GM12878 (cell line): ENCODE data around the gene ADAM20. TPM values are rescaled to one million over a fixed set of nuclear protein-coding genes. Genes with fewer than 3 reads are reported as not detected.

Experiments
- ATAC-seq: fragments of 200-7000 bp; cut with Tn5 transposase; 3 replicates; pipeline ENCODE4 v1.9.1; 2020; ENCODE audit warnings: mild to moderate bottlenecking, moderate library complexity
- BruUV-seq: library from RNA; stranded (reverse); fragments of 400-500 nt; replicated peaks from 2 replicates; lab custom pipeline; 2021; lab: Mats Ljungman, UMichigan
- CTCF ChIA-PET: fragments of 300-600 bp; sonication (Branson Sonifier 250); formaldehyde crosslinking; extraction: SDS; loops from one replicate; lab custom pipeline; 2021; ENCODE audit warnings: inconsistent platforms; lab: Yijun Ruan, JAX
- POLR2A ChIA-PET: fragments of 350-600 bp; formaldehyde crosslinking; extraction: SDS; loops from one replicate; lab custom pipeline; 2021; ENCODE audit warnings: inconsistent platforms; lab: Charles Lee
- RAD21 ChIA-PET: fragments of 300-600 bp; sonication (Branson Sonifier 250); formaldehyde crosslinking; loops from one replicate; lab custom pipeline; 2023; ENCODE audit warnings: antibody characterized with exemption; ENCODE audit not compliant: unreplicated experiment; lab: Charles Lee
- SMC1A ChIA-PET: fragments of 300-600 bp; sonication (Branson Sonifier 250); formaldehyde crosslinking; loops from one replicate; lab custom pipeline; 2023; ENCODE audit not compliant: unreplicated experiment, uncharacterized antibody; lab: Charles Lee
- DNase-seq: peaks from one replicate; pipeline ENCODE4 v3.0.0-alpha.2; 2011; ENCODE audit warnings: low read depth, low spot score
- FAIRE-seq: peaks from 3 replicates; lab custom pipeline; 2011; peaks lifted over from hg19 to GRCh38; lab: Jason Lieb, UNC
- H2AFZ ChIP-seq: 2 replicates; pipeline ENCODE4 v1.6.0; 2011; ENCODE audit warnings: low read depth, low read length, control low read depth; ENCODE audit not compliant: control insufficient read depth
- H3K27ac ChIP-seq: 2 replicates; pipeline ENCODE4 v1.5.1; 2011; ENCODE audit warnings: control low read depth; ENCODE audit not compliant: control insufficient read depth, insufficient read depth
- H3K27me3 ChIP-seq, 2 experiments: replicated peaks in 1 of 2; 2 replicates each; pipeline versions ENCODE4 v1.6.0 to v1.6.1; 2011; ENCODE audit warnings: low read length in 1 of 2; ENCODE audit not compliant: control insufficient read depth in 2 of 2, insufficient read depth in 2 of 2
- H3K36me3 ChIP-seq, 2 experiments: 2 replicates each; pipeline ENCODE4 v1.5.1; 2011; ENCODE audit warnings: low read length in 1 of 2; ENCODE audit not compliant: control insufficient read depth in 2 of 2, insufficient read depth in 2 of 2
- H3K4me1 ChIP-seq: 2 replicates; pipeline ENCODE4 v1.6.1; 2011; ENCODE audit warnings: mild to moderate bottlenecking, low read length, moderate library complexity, mixed read lengths; ENCODE audit not compliant: control insufficient read depth, insufficient read depth
- H3K4me2 ChIP-seq: 2 replicates; pipeline ENCODE4 v1.6.0; 2011; ENCODE audit warnings: control low read depth; ENCODE audit not compliant: control insufficient read depth, insufficient read depth
- H3K4me3 ChIP-seq: fragments of 200-600 bp; sonication (generic); 2 replicates; pipeline ENCODE4 v1.5.1; 2016
- H3K79me2 ChIP-seq: 2 replicates; pipeline ENCODE4 v1.6.0; 2011; ENCODE audit warnings: low read length; ENCODE audit not compliant: control insufficient read depth, insufficient read depth
- H3K9ac ChIP-seq: 2 replicates; pipeline ENCODE4 v1.8.0; 2011; ENCODE audit warnings: low read length, control low read depth, mixed read lengths; ENCODE audit not compliant: control insufficient read depth, insufficient read depth
- H3K9me3 ChIP-seq: replicated peaks from 3 replicates; pipeline ENCODE4 v1.5.1; 2011; ENCODE audit warnings: mild to moderate bottlenecking, low read length; ENCODE audit not compliant: control insufficient read depth, insufficient read depth
- H4K20me1 ChIP-seq: 2 replicates; pipeline ENCODE4 v1.6.0; 2011; ENCODE audit not compliant: control insufficient read depth, insufficient read depth
- ATF7 ChIP-seq: fragments of 450-650 bp; IDR thresholded peaks from 2 replicates; pipeline ENCODE4 v1.6.1; 2016; ENCODE audit warnings: low read depth, mild to moderate bottlenecking
- BCL11A ChIP-seq: IDR thresholded peaks from 2 replicates; pipeline ENCODE4 v1.6.1; 2011; ENCODE audit warnings: low read depth, low read length
- BHLHE40 ChIP-seq, 2 experiments: fragments of 450-650 bp in 1 of 2; IDR thresholded peaks; 2 replicates each; pipeline ENCODE4 v1.6.1; 2011 to 2017; ENCODE audit warnings: low read depth in 2 of 2, borderline replicate concordance in 1 of 2, improper control_type of control experiment in 1 of 2, low read length in 1 of 2, mild to moderate bottlenecking in 1 of 2
- BMI1 ChIP-seq: fragments of 450-650 bp; IDR thresholded peaks from 2 replicates; pipeline ENCODE4 v1.6.1; 2016; ENCODE audit warnings: mild to moderate bottlenecking, moderate library complexity, borderline replicate concordance
- CBFB ChIP-seq: IDR thresholded peaks from 2 replicates; pipeline ENCODE4 v1.6.1; 2016; ENCODE audit warnings: antibody characterized with exemption, low read depth
- CHD2 ChIP-seq: IDR thresholded peaks from 2 replicates; pipeline ENCODE4 v1.6.1; 2011; ENCODE audit warnings: low read depth, low read length, improper control_type of control experiment, borderline replicate concordance
- CREB1 ChIP-seq: IDR thresholded peaks from 2 replicates; pipeline ENCODE4 v1.6.1; 2012; ENCODE audit warnings: low read depth, mild to moderate bottlenecking, inconsistent platforms
- CREM ChIP-seq: IDR thresholded peaks from 2 replicates; pipeline ENCODE4 v1.6.1; 2014; ENCODE audit warnings: antibody characterized with exemption, low read depth
- ELK1 ChIP-seq: IDR thresholded peaks from 2 replicates; pipeline ENCODE4 v1.6.1; 2012; ENCODE audit warnings: low read depth, low read length, improper control_type of control experiment
- EZH2 ChIP-seq: IDR thresholded peaks from 2 replicates; pipeline ENCODE4 v1.6.1; 2012; ENCODE audit warnings: low read depth, mild to moderate bottlenecking, control low read depth, inconsistent platforms, low read length, borderline replicate concordance; ENCODE audit not compliant: control insufficient read depth
- FOXK2 ChIP-seq: fragments of 450-650 bp; IDR thresholded peaks from 2 replicates; pipeline ENCODE4 v1.6.1; 2017; ENCODE audit warnings: mild to moderate bottlenecking, moderate library complexity
- HDAC2 ChIP-seq: fragments of 200-600 bp; sonication (generic); IDR thresholded peaks from 2 replicates; pipeline ENCODE4 v1.6.1; 2017
- IRF3 ChIP-seq: fragments of 450-650 bp; IDR thresholded peaks from 2 replicates; pipeline ENCODE4 v1.6.1; 2014; ENCODE audit warnings: mild to moderate bottlenecking
- MEF2A ChIP-seq: IDR thresholded peaks from 2 replicates; pipeline ENCODE4 v1.6.1; 2011; ENCODE audit warnings: low read depth, mild to moderate bottlenecking, low read length, moderate library complexity; ENCODE audit not compliant: insufficient read depth
- MXI1 ChIP-seq: fragments of 150-350 bp; IDR thresholded peaks from 2 replicates; pipeline ENCODE4 v1.6.1; 2011; ENCODE audit warnings: low read depth, mild to moderate bottlenecking, inconsistent platforms, low read length, improper control_type of control experiment
- MYB ChIP-seq: fragments of 150-350 bp; IDR thresholded peaks from 2 replicates; pipeline ENCODE4 v1.6.1; 2014; ENCODE audit warnings: mild to moderate bottlenecking, low read depth, low read length, borderline replicate concordance
- PKNOX1 ChIP-seq: fragments of 450-650 bp; IDR thresholded peaks from 2 replicates; pipeline ENCODE4 v1.6.1; 2016; ENCODE audit warnings: mild to moderate bottlenecking
- PML ChIP-seq: IDR thresholded peaks from 2 replicates; pipeline ENCODE4 v1.6.1; 2012; ENCODE audit warnings: low read length, inconsistent platforms
- SIN3A ChIP-seq: IDR thresholded peaks from 2 replicates; pipeline ENCODE4 v1.6.1; 2012; ENCODE audit warnings: low read depth, low read length, improper control_type of control experiment
- SMAD1 ChIP-seq: fragments of 450-650 bp; IDR thresholded peaks from 2 replicates; pipeline ENCODE4 v1.6.1; 2018; ENCODE audit warnings: mild to moderate bottlenecking, low read depth; ENCODE audit not compliant: partially characterized antibody
- SMARCA5 ChIP-seq: fragments of 450-650 bp; IDR thresholded peaks from 2 replicates; pipeline ENCODE4 v1.6.1; 2017; ENCODE audit warnings: mild to moderate bottlenecking
- STAT1 ChIP-seq: fragments of 450-650 bp; conservative IDR thresholded peaks from 2 replicates; pipeline ENCODE4 v1.6.1; 2014; ENCODE audit warnings: antibody characterized with exemption, mild to moderate bottlenecking
- TARDBP ChIP-seq: IDR thresholded peaks from 2 replicates; pipeline ENCODE4 v1.6.1; 2016; ENCODE audit warnings: borderline replicate concordance
- ZNF217 ChIP-seq: fragments of 450-650 bp; IDR thresholded peaks from 2 replicates; pipeline ENCODE4 v1.6.1; 2017; ENCODE audit warnings: antibody characterized with exemption, mild to moderate bottlenecking
- ZSCAN29 ChIP-seq: fragments of 450-650 bp; IDR thresholded peaks from 2 replicates; pipeline ENCODE4 v1.6.1; 2017; ENCODE audit warnings: mild to moderate bottlenecking, moderate library complexity
- WGBS: methylation state at CpG from one replicate; pipeline ENCODE4 v1.1.6; 2016; ENCODE audit warnings: low lambda C conversion rate; ENCODE audit not compliant: insufficient replicate concordance, insufficient coverage; ENCODE audit errors: missing lambda C conversion rate; 5-methylcytosine and 5-hydroxymethylcytosine counted together
- in situ Hi-C: fragments of 300-500 bp; cut with MboI; formaldehyde crosslinking; loops from 9 replicates; pipeline ENCODE4 v1.14.3; 2018; ENCODE audit warnings: mixed read lengths
- intact Hi-C: fragments of 100-400 bp; cut with micrococcal nuclease; formaldehyde crosslinking; loops from one replicate; pipeline ENCODE4 v1.14.2; 2022; ENCODE audit not compliant: unreplicated experiment
- polyA plus RNA-seq, 11 experiments: library from polyadenylated mRNA; depleted of rRNA in 4 of 11; unstranded in 6 of 11; stranded (reverse) in 5 of 11; fragments of >200 nt; fragmentation: Nextera tagmentation in 4 of 11; fragmentation: Illumina TruSeq in 1 of 11; extraction: Ambion mirVana in 4 of 11; extraction: Trizol in 1 of 11; gene quantifications; 1 replicate in 1 of 11; 2 replicates in 10 of 11; pipeline versions ENCODE4 v1.2.1 to v1.2.3, GENCODE V29; 2011 to 2016; ENCODE audit warnings: inconsistent platforms in 2 of 11, missing spikeins in 2 of 11, low read depth in 1 of 11
- total RNA-seq, 4 experiments: library from RNA; depleted of rRNA in 3 of 4; stranded (reverse); fragments of >200 nt in 3 of 4; fragmentation: Illumina TruSeq in 1 of 4; extraction: Trizol in 1 of 4; gene quantifications; 2 replicates each; pipeline versions ENCODE4 v1.2.1 to v1.2.3, GENCODE V29; 2013 to 2021

Gene ADAM20
- total and polyA plus RNA-seq, 10 of the 15 experiments (the other 5 are each of a cell fraction or from before 2014, with no cell fraction given), result 0.04 to 0.34 (median 0.10) TPM; not detected in 3

GRCh38 chr14:70473825-70474224 is 61.0 kb downstream of the ADAM20 start:
- intact Hi-C loops, result loop anchor here (5.0 kb wide), 1 partner anchor 57 kb away; the partner anchor contains the start of gene SYNJ2BP
- SMC1A ChIA-PET, result interaction anchor here (0.9 to 1.6 kb wide), 3 partner anchors 10 to 88 kb away, joined by 3 to 4 read pairs (median 3); no protein-coding TSS in a partner anchor
- CTCF ChIA-PET, result interaction anchor here (1.2 kb wide), 1 partner anchor 656 kb away, joined by 3 read pairs; no protein-coding TSS in a partner anchor
- Histone ChIP-seq H3K4me2 (no peak overlapping the region), H3K27me3 (no peaks in the 10 kb centered on the region), H3K4me1 (peaks cover 4% of the 10 kb centered on the region; the same call in 1 of the 2 replicates), H2AFZ (no peak overlapping the region), H4K20me1 (no peaks in the 10 kb centered on the region), H3K27ac (no peak overlapping the region), H3K9ac (no peak overlapping the region), H3K79me2 (no peaks in the 10 kb centered on the region), H3K4me3 (no peak overlapping the region), H3K9me3 (no peaks in the 10 kb centered on the region), H3K36me3 (no peaks in the 10 kb centered on the region)
- in situ Hi-C loops, result no loop called here
- BruUV-seq, result no TSS peak
- RAD21 ChIA-PET, result interaction anchor here (0.9 to 1.2 kb wide), 2 partner anchors 60 to 336 kb away, joined by 3 to 4 read pairs; partner anchors contain the start of gene MAP3K9
- WGBS, result 3% methylated on average over 2 of the region's 2 CpGs
- ATAC-seq (peak; percentile 57), FAIRE-seq (no peak), DNase-seq (no peak)
- POLR2A ChIA-PET, result no interaction called here
- TF ChIP-seq SIN3A, result no peak
- no peak for TF ChIP-seq PML
- no peak for TF ChIP-seq ZNF217
- TF ChIP-seq HDAC2, result no peak
- TF ChIP-seq BHLHE40 (IDR thresholded peaks at IDR 0.05; ENCODE audit: borderline replicate concordance in 1 of 2, low read depth in 2 of 2, low read length in 1 of 2), result no peak
- TF ChIP-seq TARDBP, result no peak
- TF ChIP-seq CBFB, result no peak
- TF ChIP-seq MEF2A, result no peak
- no peak for TF ChIP-seq MXI1
- TF ChIP-seq ATF7, result peak; percentile 45
- no peak for TF ChIP-seq FOXK2
- 0 out of 2 replicates have a peak, but pooled peaks have one; percentile 28 for TF ChIP-seq BMI1
- TF ChIP-seq BCL11A, result peak; percentile 47; the same call in 1 of the 2 replicates
- TF ChIP-seq PKNOX1, result no peak
- peak; percentile 49; the same call in 1 of the 2 replicates for TF ChIP-seq CREB1
- no peak for TF ChIP-seq STAT1
- no peak for TF ChIP-seq CHD2
- no peak for TF ChIP-seq SMAD1
- no peak for TF ChIP-seq ELK1
- no peak for TF ChIP-seq ZSCAN29
- TF ChIP-seq IRF3, result no peak
- TF ChIP-seq CREM, result peak; percentile 78
- no peak for TF ChIP-seq EZH2
- TF ChIP-seq MYB, result no peak
- no peak for TF ChIP-seq SMARCA5
